D721Med (cell line): Measurements from ENCODE around the gene PNMA6F.
A peak's percentile ranks its signal among the peaks of the same experiment; 100 is the strongest.

Source experiments
- DNase-seq: peaks from one replicate; pipeline ENCODE4 v3.0.0; 2011; ENCODE audit warnings: low spot score; ENCODE audit not compliant: insufficient read length
- FAIRE-seq: peaks from 2 replicates; lab custom pipeline; 2011; peaks lifted over from hg19 to GRCh38; lab: Jason Lieb, UNC
- TF ChIP-seq, protein P1 (sequence below): IDR thresholded peaks from 2 replicates; pipeline ENCODE4 v1.5.1; 2012; ENCODE audit warnings: mild to moderate bottlenecking, control low read depth; ENCODE audit not compliant: insufficient read depth; ENCODE audit errors: missing control alignments

PNMA6F gene

DNA sequence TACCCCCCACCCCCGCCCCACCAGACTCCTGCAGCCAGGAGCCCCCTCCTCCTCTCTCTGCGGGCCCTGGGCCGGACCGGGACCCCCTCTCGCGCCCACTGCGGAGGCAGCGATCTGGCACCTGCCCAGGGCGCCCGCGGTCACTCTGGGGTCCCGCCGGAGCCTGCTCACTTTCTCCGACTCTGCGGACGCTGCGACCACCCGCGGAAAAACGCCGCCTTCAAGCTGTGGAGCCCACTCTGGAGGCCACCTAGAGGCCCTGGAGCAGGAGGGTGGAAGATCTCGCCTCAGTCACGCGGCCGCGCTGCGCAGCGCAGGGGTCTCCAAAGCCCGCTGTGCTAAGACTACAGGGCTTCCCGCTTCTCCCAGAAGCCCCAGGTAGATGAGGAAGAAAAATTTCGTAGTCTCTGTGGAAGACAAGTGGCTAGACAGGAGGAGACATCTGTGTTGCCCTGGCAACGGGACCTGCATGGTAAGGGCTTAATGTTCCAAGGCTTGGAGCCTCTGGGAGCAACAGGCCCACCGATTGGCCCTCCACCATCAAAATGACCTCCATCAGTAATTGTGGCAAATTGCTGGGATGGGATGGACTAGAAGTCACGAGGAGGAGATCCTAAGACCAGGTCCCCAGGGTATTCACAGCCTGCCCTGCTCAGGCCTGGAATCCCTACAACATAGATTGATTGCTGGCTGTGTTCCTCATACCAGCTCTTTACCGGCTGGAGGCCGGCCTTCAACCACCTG, at the start of gene PNMA6F:
Gene PNMA6F (minus strand): TSS at position 387 of the 744 bp plus-strand sequence. CDS start 1,093 bp downstream, outside the sequence.
- TF ChIP-seq, protein P1, sequence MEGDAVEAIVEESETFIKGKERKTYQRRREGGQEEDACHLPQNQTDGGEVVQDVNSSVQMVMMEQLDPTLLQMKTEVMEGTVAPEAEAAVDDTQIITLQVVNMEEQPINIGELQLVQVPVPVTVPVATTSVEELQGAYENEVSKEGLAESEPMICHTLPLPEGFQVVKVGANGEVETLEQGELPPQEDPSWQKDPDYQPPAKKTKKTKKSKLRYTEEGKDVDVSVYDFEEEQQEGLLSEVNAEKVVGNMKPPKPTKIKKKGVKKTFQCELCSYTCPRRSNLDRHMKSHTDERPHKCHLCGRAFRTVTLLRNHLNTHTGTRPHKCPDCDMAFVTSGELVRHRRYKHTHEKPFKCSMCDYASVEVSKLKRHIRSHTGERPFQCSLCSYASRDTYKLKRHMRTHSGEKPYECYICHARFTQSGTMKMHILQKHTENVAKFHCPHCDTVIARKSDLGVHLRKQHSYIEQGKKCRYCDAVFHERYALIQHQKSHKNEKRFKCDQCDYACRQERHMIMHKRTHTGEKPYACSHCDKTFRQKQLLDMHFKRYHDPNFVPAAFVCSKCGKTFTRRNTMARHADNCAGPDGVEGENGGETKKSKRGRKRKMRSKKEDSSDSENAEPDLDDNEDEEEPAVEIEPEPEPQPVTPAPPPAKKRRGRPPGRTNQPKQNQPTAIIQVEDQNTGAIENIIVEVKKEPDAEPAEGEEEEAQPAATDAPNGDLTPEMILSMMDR: no peak
- DNase-seq (no peak), FAIRE-seq (no peak)

DNA sequence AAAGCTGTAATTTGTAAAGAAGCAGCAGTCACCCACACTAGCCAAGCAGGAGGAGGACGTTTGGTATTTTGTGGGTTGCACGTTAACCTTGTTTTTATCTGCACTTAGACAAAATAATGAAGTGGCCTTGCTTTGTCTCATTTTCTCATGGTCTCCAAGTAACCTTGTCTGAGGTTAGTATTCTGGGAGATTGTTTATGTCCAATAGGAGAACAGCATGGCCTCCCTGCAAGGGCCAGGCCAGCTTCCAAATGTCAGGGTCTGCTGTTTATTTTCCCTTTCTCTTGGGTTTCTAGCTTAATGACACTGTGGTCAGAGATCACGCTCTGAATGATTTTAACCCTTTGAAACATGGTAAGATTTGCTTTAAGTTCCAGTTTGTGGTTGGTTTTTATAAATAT, 49.7 kb upstream of the PNMA6F start:
- no peak for FAIRE-seq
- TF ChIP-seq, protein P1: no peak
- no peak for DNase-seq

DNA sequence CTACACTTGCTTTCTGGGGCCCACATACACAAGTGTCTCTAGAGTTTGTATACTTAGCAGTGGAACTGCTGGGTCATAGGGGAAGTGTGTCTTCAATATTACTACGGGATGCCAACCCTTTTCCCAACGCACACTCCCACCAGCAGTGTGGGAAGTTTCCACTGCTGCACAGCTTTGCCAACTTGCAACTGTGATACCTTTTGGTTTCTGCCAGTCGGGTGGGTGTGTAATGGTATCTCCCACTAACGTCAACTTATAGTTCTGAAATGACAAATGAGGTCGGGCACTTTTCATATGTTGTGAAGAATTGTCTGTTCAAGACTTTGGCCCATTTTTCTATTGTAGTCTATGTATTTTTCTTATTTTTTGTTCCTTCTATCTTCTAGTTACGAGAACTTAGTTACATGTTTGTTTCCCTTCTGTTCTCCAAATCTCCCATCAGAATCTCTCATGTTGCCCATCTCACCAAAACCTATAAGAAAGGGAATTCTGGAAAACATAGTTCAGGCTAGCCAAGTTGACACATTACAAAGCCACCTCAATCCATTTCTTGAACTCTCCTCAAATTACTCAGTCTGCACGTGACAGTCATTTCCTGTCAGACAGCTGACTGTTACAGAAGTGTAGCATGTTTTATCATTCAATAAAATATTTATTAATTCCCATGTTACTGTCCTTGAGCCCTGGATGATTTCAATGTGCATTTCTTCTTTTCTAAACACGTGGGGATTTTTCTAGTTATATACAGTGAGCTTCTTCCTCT, 48.9 kb upstream of the PNMA6F start:
- TF ChIP-seq, protein P1: no peak
- DNase-seq (no peak), FAIRE-seq (no peak)

DNA sequence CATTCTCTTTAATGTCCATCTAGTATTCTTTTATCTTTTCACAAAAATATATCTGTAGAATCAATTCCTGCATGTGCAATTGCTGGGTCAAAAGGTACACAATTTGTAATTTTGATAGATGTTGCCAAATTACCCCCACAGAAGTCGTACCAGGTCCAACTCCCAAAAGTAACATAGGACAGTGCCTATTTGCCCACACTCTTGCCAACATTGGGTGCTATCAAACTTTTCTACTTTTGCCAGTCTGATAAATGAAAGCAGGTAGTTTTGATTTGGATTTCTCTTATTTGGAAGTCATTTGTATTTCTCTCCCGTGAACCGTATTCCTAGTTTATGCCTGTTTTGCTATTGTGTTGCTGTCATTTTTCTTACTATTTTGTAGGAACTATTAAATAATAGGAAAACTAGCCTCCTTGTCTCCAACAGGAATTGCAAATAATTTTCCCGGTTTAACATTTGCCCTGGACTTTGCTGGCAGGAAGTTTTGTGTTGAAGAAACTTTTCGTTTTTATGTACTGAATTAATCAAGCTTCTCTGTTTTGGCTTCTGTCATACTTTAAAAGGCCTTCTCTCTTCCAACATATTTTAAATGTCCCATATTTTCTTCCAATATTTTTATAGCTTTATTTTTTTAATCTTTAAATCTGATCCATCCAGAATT, 45.4 kb upstream of the PNMA6F start:
- peak; percentile 25 for FAIRE-seq

DNA sequence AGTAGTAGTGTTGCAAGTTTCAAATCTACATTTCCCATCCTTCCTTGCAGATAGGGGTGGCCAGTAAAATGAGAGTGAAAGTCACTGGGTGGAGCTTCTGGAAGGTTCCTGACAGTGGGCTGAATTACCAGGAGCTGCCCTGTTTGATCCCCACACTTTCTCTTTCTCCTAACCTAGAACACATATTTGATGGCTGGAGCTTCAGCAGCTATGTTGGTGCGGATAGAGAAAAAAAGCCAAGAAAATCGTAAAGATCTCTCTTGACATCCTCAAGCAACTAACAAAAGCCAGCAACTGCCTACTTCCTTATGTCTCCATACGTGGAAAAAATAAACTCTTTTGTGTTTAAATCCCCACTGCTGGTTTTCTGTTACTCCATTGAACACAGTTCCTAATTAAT, 44.6 kb upstream of the PNMA6F start:
- no peak for DNase-seq
- TF ChIP-seq, protein P1: no peak
- no peak for FAIRE-seq

More for the DNA sequence above, 45.4 kb upstream of the PNMA6F start:
- no peak for DNase-seq
- TF ChIP-seq, protein P1: no peak

DNA sequence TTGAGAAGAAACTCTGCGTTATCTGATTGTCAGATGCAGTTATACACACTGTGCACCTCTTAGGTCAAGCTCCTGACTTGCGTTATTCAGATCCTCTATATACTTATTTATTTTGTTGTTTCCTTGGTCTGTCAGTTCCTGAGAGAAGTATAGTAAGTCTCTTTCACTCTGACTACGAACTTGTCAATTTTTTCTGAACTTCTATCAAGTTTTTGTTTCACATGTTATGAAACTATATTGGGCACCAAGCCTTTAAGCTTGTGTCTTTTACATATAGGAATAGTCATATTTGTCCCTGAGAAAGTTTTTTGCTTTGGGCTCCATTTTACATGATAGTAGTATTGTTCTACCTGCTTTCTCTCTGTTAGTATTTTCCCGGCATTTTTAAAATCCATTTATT, 44.1 kb upstream of the PNMA6F start:
- DNase-seq (no peak), FAIRE-seq (no peak)
- TF ChIP-seq, protein P1: no peak
